22Rv1 (cell line): ENCODE data around the gene PRKAR1B.

Experiments used
- H3K27ac ChIP-seq: fragments of 450-650 bp; 2 replicates; pipeline ENCODE4 v1.5.1; 2017
- ZFX ChIP-seq: fragments of 450-650 bp; IDR thresholded peaks from 2 replicates; pipeline ENCODE4 v1.6.1; 2017; ENCODE audit warnings: antibody characterized with exemption, borderline replicate concordance
- TF ChIP-seq, protein P1 (sequence below): fragments of 450-650 bp; IDR thresholded peaks from 2 replicates; pipeline ENCODE4 v1.5.1; 2017; ENCODE audit warnings: mild to moderate bottlenecking

Gene PRKAR1B

DNA sequence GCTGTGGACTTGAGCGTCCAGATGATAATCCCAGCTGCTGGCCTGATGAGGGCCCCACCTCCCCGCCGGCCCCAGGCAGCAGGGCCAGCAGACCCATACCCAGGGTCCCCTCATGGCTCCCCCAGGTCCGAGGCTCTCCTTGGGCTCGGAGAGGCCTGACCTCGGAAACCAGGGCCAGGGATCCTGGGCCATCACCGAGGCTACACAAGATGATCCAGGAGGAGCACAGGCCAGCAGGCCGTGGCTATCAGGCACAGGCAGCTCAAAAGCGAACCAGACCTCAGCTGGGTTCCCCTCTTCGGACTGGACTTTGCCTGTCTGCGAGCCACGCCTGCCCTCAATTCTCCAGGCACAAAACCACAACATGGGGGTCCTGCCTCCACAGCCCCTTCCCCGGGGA is 224.8 kb downstream of the PRKAR1B start:
- TF ChIP-seq ZFX: no peak
- TF ChIP-seq, protein P1, sequence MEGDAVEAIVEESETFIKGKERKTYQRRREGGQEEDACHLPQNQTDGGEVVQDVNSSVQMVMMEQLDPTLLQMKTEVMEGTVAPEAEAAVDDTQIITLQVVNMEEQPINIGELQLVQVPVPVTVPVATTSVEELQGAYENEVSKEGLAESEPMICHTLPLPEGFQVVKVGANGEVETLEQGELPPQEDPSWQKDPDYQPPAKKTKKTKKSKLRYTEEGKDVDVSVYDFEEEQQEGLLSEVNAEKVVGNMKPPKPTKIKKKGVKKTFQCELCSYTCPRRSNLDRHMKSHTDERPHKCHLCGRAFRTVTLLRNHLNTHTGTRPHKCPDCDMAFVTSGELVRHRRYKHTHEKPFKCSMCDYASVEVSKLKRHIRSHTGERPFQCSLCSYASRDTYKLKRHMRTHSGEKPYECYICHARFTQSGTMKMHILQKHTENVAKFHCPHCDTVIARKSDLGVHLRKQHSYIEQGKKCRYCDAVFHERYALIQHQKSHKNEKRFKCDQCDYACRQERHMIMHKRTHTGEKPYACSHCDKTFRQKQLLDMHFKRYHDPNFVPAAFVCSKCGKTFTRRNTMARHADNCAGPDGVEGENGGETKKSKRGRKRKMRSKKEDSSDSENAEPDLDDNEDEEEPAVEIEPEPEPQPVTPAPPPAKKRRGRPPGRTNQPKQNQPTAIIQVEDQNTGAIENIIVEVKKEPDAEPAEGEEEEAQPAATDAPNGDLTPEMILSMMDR: no peak
- H3K27ac ChIP-seq: no peak overlapping the region

GRCh38 chr7:501526-501925 is 225.6 kb downstream of the PRKAR1B start:
- TF ChIP-seq, protein P1: no peak
- TF ChIP-seq ZFX: no peak
- H3K27ac ChIP-seq: no peak overlapping the region

DNA sequence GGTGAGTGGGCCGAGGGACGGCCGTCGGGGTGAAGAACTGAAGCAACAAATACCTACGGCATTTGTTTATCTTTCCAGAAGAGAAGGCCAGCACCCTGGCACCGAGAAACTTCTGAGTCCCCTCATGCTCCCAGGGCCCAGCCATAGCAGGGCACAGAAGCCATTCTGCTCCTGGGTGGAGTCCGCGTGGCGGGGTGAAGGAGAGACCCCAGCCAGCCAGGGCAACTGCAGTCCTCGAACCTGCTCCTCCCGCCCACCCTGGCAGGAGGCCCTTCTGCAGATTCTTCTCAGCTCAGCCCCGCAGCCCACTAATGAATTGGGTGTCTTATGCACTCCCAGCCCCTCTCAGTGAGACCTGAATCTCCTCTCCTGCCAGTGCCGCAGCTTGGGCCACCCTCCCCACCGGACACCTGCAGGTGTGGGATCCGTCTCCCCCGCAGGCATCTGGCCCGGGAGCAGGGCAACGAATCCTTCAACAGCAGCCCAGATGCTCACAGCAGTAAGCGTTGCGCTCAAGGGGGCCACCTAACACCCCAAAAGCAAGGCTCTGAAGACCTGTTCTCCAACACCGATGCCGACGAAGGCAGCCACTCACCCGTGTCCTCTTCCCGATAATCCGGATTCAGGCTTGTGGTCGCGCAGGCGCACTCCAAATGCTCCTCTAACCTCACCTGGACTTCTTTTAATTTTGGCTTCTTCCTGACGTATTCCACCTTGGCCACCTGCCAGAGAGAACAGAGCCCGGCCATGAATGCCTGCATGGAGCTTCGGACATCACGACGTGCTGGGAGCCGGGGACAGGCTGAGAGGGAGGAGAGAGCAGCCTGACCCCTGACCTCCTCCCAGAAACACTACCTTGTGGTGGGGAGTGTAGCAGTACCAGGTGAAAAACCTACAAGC is 226.3 kb downstream of the PRKAR1B start:
- TF ChIP-seq ZFX: no peak
- TF ChIP-seq, protein P1: no peak
- no peak overlapping the region for H3K27ac ChIP-seq

DNA sequence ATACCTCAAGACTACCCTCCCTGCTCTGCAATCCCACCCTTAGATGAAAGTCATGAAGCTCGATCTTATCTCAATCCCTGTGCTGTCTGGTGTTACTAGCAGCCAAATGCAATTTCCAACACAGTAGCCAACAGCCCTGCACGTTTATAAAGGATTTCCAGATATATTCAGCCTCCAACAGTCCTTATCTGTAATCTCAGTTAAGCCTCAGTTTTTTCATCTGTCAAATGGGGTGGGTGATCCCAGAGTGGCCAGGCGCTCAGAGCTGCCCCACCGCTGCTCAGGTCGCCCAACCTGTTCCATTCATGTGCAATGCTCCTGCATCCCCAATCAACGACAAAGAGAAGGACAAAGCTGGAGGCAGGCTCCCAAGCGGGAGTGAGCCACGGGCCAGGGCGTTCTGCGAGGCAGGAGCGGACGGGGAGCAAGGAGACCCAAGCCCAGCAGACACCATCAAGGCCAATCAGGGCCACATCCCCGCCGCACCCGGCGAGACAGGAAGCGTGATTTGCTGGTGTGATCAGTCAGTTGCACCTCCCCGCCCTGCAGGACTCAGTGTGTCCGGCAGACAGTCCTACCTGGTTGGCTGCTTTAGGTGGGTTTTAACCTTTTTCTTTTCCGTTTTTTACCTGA is 227.1 kb downstream of the PRKAR1B start:
- TF ChIP-seq, protein P1: no peak
- no peak overlapping the region for H3K27ac ChIP-seq
